Activated naive CD8-positive, alpha-beta T cell treated with anti-CD3 and anti-CD28 coated beads, Interleukin-2, amount 50 U/mL, for 16 hours (primary cell): ENCODE results near the gene SBNO2.
A peak's percentile ranks its signal among the peaks of the same experiment; 100 is the strongest.
"Not testable (repeated sequence)": the region's sequence is repeated elsewhere in the genome, so short reads cannot be mapped to it uniquely, and the experiment has no call there.

Source experiments
- DNase-seq: peaks from one replicate; pipeline ENCODE4 v3.0.0-alpha.2; 2020; ENCODE audit warnings: low read depth, low spot score

The SBNO2 gene

GRCh38 chr19:1122021-1122971, 51.8 kb downstream of the SBNO2 start:
- DNase-seq = no peak

DNA sequence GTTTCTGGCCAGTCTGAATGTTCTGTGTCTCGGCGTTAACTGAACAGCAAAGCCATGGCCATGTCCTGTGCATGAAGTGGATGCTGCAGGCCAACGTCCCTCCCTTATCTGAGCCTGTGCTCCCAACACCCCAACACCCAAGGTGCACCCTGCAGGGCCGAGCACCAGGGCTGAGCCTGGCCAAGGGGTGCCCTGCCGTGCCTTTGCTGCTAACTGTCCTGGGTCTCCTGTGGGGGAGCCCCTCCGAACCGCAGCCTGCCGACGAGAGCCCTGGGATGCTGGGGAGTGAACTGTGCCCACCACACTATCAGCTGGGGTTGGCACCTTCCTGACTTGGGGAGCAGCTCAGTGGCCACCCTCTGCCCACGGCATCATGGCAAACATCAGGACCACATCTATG, 52.7 kb downstream of the SBNO2 start:
- DNase-seq = no peak

- no peak for DNase-seq
These were observed 54.4 kb downstream of the SBNO2 start for GRCh38 chr19:1119475-1120217.

- DNase-seq = no peak
These were observed 55.1 kb downstream of the SBNO2 start for GRCh38 chr19:1118999-1119398.

DNA sequence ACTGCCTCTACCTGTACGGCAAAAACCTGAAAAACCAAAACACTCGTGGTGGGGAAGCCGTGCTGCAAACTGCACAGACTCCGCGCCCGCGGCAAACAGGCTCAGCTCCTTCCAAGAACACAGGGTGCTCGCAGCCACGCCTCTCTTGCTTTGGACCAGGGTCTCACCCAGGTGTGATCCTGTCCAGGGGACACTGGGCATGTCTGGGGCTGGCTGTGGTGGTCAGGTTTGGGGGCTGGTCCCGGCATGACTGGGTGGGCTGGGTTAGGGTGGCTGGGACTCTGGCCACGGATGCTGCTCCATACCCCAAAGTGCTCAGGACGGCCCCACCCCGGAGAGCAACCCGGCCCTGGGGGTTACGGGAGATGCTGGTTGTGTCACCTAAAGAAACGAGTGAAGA, 56.4 kb downstream of the SBNO2 start:
- DNase-seq = no peak

GRCh38 chr19:1116726-1117581, 57.1 kb downstream of the SBNO2 start:
- DNase-seq = no peak

- DNase-seq = no peak
These were observed 58.2 kb downstream of the SBNO2 start for GRCh38 chr19:1115646-1116420.

DNA sequence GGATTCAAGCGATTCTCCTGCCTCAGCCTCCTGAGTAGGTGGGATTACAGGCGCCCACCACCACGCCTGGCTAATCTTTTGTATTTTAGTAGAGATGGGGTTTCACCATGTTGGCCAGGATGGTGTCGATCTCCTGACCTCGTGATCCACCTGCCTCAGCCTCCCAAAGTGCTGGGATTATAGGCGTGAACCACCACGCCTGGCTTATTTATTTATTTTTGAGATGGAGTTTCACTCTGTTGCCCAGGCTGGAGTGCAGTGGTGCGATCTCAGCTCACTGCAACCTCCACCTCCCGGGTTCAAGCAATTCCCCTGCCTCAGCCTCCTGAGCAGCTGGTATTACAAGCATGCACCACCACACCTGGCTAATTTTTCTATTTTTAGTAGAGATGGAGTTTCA, 59.3 kb downstream of the SBNO2 start:
- DNase-seq = not testable (repeated sequence)

- no peak for DNase-seq
These were observed 60.0 kb downstream of the SBNO2 start for GRCh38 chr19:1113986-1114483.

DNA sequence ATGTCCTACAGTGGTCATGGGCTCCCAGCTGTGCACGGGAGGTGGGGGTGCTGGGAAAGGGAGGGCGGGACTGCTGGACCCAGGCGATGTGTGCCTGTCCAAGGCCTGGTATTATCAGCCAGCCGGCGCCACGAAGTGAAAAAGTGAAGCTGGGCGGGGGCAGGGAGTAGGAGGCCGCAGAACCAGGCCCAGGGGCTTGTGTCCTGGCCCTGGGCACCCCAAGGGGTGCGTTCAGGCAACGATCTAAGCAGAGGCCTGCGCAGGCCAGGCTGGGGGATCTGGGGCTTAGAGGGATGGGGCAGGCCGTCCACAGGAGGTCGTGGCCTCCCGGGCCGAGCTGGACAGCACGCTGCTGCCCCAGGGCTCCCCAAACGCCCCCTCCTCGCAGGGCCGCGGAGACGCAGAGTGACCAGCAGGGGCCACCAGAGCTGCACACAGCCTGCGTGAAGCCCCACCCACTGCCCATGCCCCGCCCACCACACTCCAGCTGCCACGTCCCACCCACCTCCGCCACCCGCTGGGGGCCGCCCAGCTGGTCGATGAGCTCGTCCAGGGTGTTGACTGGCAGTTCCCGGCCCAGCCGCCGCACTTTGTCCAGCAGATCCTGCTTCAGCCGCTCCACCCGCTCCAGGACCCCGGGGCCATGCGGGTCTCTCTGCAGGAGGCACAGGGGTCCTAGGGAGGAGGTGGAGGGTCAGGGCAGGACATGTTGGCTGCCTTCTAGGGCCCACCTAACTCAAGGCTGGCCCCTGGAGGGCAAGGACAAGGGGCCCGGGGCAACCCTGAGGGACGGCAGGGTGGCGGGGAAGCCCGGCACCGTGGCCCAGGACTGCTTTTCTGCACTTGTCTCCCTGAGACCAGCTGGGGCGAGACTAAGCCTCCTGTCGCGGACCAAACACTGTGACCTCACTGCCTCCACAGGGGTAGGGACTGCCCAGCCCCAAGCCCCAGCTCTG, 60.8 kb downstream of the SBNO2 start:
- peak; percentile 75 for DNase-seq

DNA sequence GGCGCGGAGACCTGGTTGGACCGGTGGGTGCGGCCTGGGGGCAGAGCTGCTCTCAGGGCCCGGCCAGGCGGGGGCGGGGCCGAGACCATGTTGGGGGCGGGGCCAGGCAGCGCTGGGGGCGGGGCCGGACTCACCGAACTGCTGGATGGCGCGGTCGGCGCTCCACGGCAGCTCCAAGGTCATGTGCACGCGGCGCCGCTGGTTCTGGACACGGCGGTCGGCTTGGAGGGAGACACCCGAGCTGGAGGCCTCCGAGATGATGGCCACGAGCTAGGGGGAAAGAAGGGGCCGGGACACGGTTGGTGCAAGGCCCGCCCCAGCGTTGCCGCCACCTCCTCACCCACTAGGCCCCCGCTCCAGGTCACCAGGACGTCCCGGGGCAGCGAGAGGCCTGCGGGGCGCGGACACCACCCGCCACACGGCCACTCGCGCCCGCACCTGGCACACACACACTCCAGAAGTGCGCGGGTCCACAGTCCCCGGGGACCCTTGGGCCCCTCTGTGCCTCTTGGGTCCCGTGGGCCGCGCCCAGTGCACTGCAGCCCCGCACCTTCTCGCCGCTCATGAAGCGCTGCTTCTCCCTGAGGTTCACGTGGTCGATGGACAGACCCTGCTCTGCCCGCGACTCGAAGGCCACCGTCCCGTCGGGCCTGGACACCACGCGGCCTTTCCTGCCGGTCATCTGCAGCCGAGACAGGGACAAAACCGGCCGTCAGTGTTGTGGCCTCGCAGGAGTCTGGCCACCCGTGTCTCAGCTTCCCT, 61.6 kb downstream of the SBNO2 start:
- no peak for DNase-seq

DNA sequence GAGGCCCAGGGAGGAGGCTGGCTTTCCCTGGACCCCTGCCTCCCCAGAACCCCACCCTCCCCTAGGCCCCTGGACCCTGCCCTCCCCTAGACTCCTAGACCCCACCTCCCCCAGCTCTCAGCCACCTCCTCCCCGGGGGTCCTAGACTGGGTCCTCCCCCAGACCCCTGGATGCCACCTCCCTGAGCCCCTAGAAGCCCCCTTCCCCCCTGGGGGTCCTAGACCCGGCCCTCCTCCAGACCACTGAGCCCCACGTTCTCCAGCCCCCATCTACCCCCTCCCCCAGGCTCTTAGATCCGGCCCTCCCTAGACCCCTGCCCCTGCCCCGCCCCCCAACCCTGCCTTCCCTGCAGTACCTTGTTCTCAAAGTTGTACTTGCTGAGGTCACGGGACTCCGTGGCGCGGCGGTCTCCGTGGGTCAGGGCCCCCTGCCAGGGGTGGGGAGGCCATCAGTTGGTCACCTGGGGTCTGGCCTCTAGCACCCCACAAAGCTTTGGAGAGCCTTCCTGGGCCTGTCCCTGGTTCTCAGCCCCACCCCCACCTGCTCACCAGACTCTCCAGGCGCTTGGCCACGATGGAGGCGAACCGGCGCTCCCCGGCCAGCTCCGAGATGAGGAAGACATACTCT, 62.3 kb downstream of the SBNO2 start:
- DNase-seq = no peak

- DNase-seq = no peak
These were observed 63.0 kb downstream of the SBNO2 start for GRCh38 chr19:1110809-1111640.

- no peak for DNase-seq
These were observed 64.1 kb downstream of the SBNO2 start for GRCh38 chr19:1109697-1110671.

DNA sequence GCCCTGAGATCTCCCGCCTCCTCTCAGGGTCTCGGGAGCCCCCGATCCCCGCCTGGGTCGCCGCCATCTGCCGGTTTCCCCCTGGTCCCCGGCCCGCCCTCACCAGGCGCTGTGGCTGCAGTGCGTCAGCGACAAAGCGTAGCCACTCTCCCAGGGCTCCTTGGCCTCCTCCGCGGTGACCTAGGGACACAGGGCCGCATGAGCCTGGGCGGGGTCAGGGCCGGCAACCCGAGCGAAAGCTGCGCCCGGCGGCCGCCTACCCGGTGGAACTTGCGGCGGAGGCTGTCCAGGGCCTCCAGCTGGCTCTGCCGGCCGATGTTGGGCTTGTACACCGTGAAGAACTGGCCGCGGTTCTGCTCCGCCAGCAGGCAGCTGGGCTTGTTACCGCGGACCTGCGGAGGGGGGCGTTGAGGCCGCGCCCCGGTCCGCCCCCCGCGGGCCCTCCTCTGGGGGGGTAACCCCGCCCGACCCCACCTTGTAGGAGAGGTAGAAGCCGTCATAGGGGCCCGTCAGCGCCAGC, 65.0 kb downstream of the SBNO2 start:
- DNase-seq = no peak
